GM18519 (cell line): ENCODE measurements around the gene HGF.

Experiments
- ATAC-seq: cut with Tn5 transposase; IDR thresholded peaks from one replicate; pipeline ENCODE4 v1.9.1; 2021; ENCODE audit warnings: mild to moderate bottlenecking, moderate library complexity; ENCODE audit not compliant: unreplicated experiment, low FRiP score

The HGF gene

GRCh38 chr7:81776948-81777630 lies 7.2 kb upstream of the HGF start:
- ATAC-seq = no peak

- ATAC-seq = no peak
Observed at GRCh38 chr7:81776161-81776560, 6.3 kb upstream of the HGF start.

- ATAC-seq = no peak
Observed at GRCh38 chr7:81775560-81775959, 5.7 kb upstream of the HGF start.

- no peak for ATAC-seq
Observed at GRCh38 chr7:81774551-81774950, 4.7 kb upstream of the HGF start.

- ATAC-seq = no peak
Observed at GRCh38 chr7:81770728-81771223, 929 bp upstream of the HGF start.

- ATAC-seq = no peak
Observed at GRCh38 chr7:81768951-81769778, 682 bp downstream of the HGF start.

- ATAC-seq = no peak
Observed at GRCh38 chr7:81767926-81768325, 1.9 kb downstream of the HGF start.

GRCh38 chr7:81761821-81762220 lies 8.0 kb downstream of the HGF start:
- ATAC-seq = no peak

- ATAC-seq = no peak
Observed at GRCh38 chr7:81761031-81761430, 8.8 kb downstream of the HGF start.

GRCh38 chr7:81754918-81755696 lies 14.7 kb downstream of the HGF start:
- ATAC-seq = no peak

- no peak for ATAC-seq
Observed at GRCh38 chr7:81753392-81753791, 16.5 kb downstream of the HGF start.

- ATAC-seq = no peak
Observed at GRCh38 chr7:81752318-81752714, 17.5 kb downstream of the HGF start.

GRCh38 chr7:81751619-81752317 lies 18.1 kb downstream of the HGF start:
- ATAC-seq = no peak

GRCh38 chr7:81745637-81746036 lies 24.2 kb downstream of the HGF start:
- no peak for ATAC-seq

- no peak for ATAC-seq
Observed at GRCh38 chr7:81744389-81744788, 25.5 kb downstream of the HGF start.

- no peak for ATAC-seq
Observed at GRCh38 chr7:81743665-81744064, 26.2 kb downstream of the HGF start.

GRCh38 chr7:81743201-81743600 lies 26.6 kb downstream of the HGF start:
- ATAC-seq = no peak

- ATAC-seq = no peak
Observed at GRCh38 chr7:81740403-81740802, 29.4 kb downstream of the HGF start.

- no peak for ATAC-seq
Observed at GRCh38 chr7:81736091-81736490, 33.8 kb downstream of the HGF start.

GRCh38 chr7:81725812-81726127 lies 44.1 kb downstream of the HGF start:
- no peak for ATAC-seq
